GM12878 (cell line): Measurements from ENCODE around the gene HAPLN2. TPM values are rescaled to one million over a fixed set of nuclear protein-coding genes. Genes with fewer than 3 reads are reported as not detected.
A peak's percentile ranks its signal among the peaks of the same experiment; 100 is the strongest.

Experiments
- CHD1 ChIP-seq: IDR thresholded peaks from 2 replicates; pipeline ENCODE4 v1.6.1; 2012; ENCODE audit warnings: low read depth, low read length, improper control_type of control experiment
- CTCF ChIP-seq, 3 experiments: IDR thresholded peaks in 2 of 3; conservative IDR thresholded peaks in 1 of 3; 2 replicates each; pipeline ENCODE4 v1.5.1; 2011; ENCODE audit warnings: low read depth in 3 of 3, low read length in 3 of 3, mild to moderate bottlenecking in 3 of 3, control low read depth in 2 of 3, moderate library complexity in 2 of 3, inconsistent platforms in 1 of 3, mixed read lengths in 1 of 3; ENCODE audit not compliant: control insufficient read depth in 2 of 3, insufficient read depth in 1 of 3; ENCODE audit errors: extremely low read depth in 1 of 3
- CUX1 ChIP-seq: IDR thresholded peaks from 2 replicates; pipeline ENCODE4 v1.6.1; 2012; ENCODE audit warnings: improper control_type of control experiment, low read depth, low read length; ENCODE audit not compliant: insufficient replicate concordance
- DPF2 ChIP-seq: fragments of 450-650 bp; IDR thresholded peaks from 2 replicates; pipeline ENCODE4 v1.6.1; 2017; ENCODE audit warnings: mild to moderate bottlenecking
- EED ChIP-seq: sonication (generic); IDR thresholded peaks from 2 replicates; pipeline ENCODE4 v1.6.1; 2016; ENCODE audit warnings: antibody characterized with exemption, low read depth
- EP300 ChIP-seq, 2 experiments: fragments of 150-350 bp in 1 of 2; IDR thresholded peaks; 2 replicates each; pipeline ENCODE4 v1.6.1; 2011 to 2012; ENCODE audit warnings: low read depth in 2 of 2, low read length in 2 of 2, borderline replicate concordance in 1 of 2, improper control_type of control experiment in 1 of 2, inconsistent platforms in 1 of 2; ENCODE audit not compliant: control insufficient read depth in 1 of 2
- IKZF2 ChIP-seq, 2 experiments: fragments of 450-650 bp; IDR thresholded peaks; 2 replicates each; pipeline ENCODE4 v1.6.1; 2017; ENCODE audit warnings: mild to moderate bottlenecking in 2 of 2, moderate library complexity in 2 of 2
- NKRF ChIP-seq: fragments of 450-650 bp; conservative IDR thresholded peaks from 2 replicates; pipeline ENCODE4 v1.6.1; 2017; ENCODE audit warnings: mild to moderate bottlenecking, moderate library complexity
- SMARCA5 ChIP-seq: fragments of 450-650 bp; IDR thresholded peaks from 2 replicates; pipeline ENCODE4 v1.6.1; 2017; ENCODE audit warnings: mild to moderate bottlenecking
- ZNF592 ChIP-seq: fragments of 450-650 bp; IDR thresholded peaks from 2 replicates; pipeline ENCODE4 v1.6.1; 2017; ENCODE audit warnings: mild to moderate bottlenecking, moderate library complexity
- polyA plus RNA-seq, 11 experiments: library from polyadenylated mRNA; depleted of rRNA in 4 of 11; unstranded in 6 of 11; stranded (reverse) in 5 of 11; fragments of >200 nt; fragmentation: Nextera tagmentation in 4 of 11; fragmentation: Illumina TruSeq in 1 of 11; extraction: Ambion mirVana in 4 of 11; extraction: Trizol in 1 of 11; gene quantifications; 1 replicate in 1 of 11; 2 replicates in 10 of 11; pipeline versions ENCODE4 v1.2.1 to v1.2.3, GENCODE V29; 2011 to 2016; ENCODE audit warnings: inconsistent platforms in 2 of 11, missing spikeins in 2 of 11, low read depth in 1 of 11
- total RNA-seq, 4 experiments: library from RNA; depleted of rRNA in 3 of 4; stranded (reverse); fragments of >200 nt in 3 of 4; fragmentation: Illumina TruSeq in 1 of 4; extraction: Trizol in 1 of 4; gene quantifications; 2 replicates each; pipeline versions ENCODE4 v1.2.1 to v1.2.3, GENCODE V29; 2013 to 2021

The HAPLN2 gene
- total and polyA plus RNA-seq, 10 of the 15 experiments (the other 5 are each of a cell fraction or from before 2014, with no cell fraction given), result 0.15 to 0.24 TPM; not detected in 8

- TF ChIP-seq CUX1 (no peak), EP300 (IDR thresholded peaks at IDR 0.05; ENCODE audit: borderline replicate concordance in 1 of 2, control insufficient read depth in 1 of 2, low read depth in 2 of 2, low read length in 2 of 2) (no peak), ZNF592 (no peak), EED (peak; percentile 88), CHD1 (no peak), SMARCA5 (0 out of 2 replicates have a peak, but pooled peaks have one; percentile 26), IKZF2 (IDR thresholded peaks at IDR 0.05) (peak in 1 of 2 experiments; percentile 60; a peak in 1 of 4 replicates), DPF2 (peak; percentile 7; the same call in 1 of the 2 replicates), NKRF (no peak), CTCF (IDR thresholded peaks at IDR 0.05 in 2 of 3, conservative IDR thresholded peaks at IDR 0.05 in 1 of 3; ENCODE audit: control insufficient read depth in 2 of 3, extremely low read depth in 1 of 3, insufficient read depth in 1 of 3, low read depth in 3 of 3, low read length in 3 of 3) (no peak)
Measured at GRCh38 chr1:156662005-156662799, 43.0 kb downstream of the HAPLN2 start (continued).
